Measurements from ENCODE around the gene AURKAIP1.

- TF ChIP-seq POLR2A (IDR thresholded peaks at IDR 0.05; ENCODE audit: low read depth, low read length) (no peak), POLR2AphosphoS5 (IDR thresholded peaks at IDR 0.05; ENCODE audit: low read depth, low read length) (no peak)
Observed at GRCh38 chr1:1376551-1377226, 1.7 kb upstream of the AURKAIP1 start.
